Suppressor macrophage (primary cell): Measurements from ENCODE around the gene CACNA1B.
"Not testable (repeated sequence)": the region's sequence is repeated elsewhere in the genome, so short reads cannot be mapped to it uniquely, and the experiment has no call there.

Experiments
- DNase-seq, 4 experiments: peaks; one replicate each; pipeline ENCODE4 v3.0.0-alpha.2; 2020 to 2022

The CACNA1B gene

GRCh38 chr9:138075961-138076649 is 198.5 kb downstream of the CACNA1B start:
- DNase-seq = no peak

GRCh38 chr9:138076650-138077009 is 199.0 kb downstream of the CACNA1B start:
- DNase-seq = no peak

GRCh38 chr9:138077126-138077525 is 199.5 kb downstream of the CACNA1B start:
- no peak for DNase-seq

GRCh38 chr9:138077898-138078540 is 200.4 kb downstream of the CACNA1B start:
- no peak for DNase-seq

- DNase-seq = no peak
These were observed 201.3 kb downstream of the CACNA1B start for GRCh38 chr9:138078846-138079245.

GRCh38 chr9:138080979-138081378 is 203.4 kb downstream of the CACNA1B start:
- no peak for DNase-seq

- DNase-seq = no peak
These were observed 205.5 kb downstream of the CACNA1B start for GRCh38 chr9:138082918-138083636.

- DNase-seq = no peak
These were observed 206.3 kb downstream of the CACNA1B start for GRCh38 chr9:138083873-138084272.

GRCh38 chr9:138085568-138085967 is 208.0 kb downstream of the CACNA1B start:
- DNase-seq = no peak

- not testable (repeated sequence) for DNase-seq
These were observed 214.5 kb downstream of the CACNA1B start for GRCh38 chr9:138092057-138092456.

- DNase-seq = no peak
These were observed 216.4 kb downstream of the CACNA1B start for GRCh38 chr9:138094028-138094427.

GRCh38 chr9:138095813-138096518 is 218.4 kb downstream of the CACNA1B start:
- peak in 1 of 4 experiments; percentile 1 for DNase-seq

- no peak for DNase-seq
These were observed 218.9 kb downstream of the CACNA1B start for GRCh38 chr9:138096519-138096845.

- DNase-seq = no peak
These were observed 220.0 kb downstream of the CACNA1B start for GRCh38 chr9:138097501-138097991.

- no peak for DNase-seq
These were observed 220.7 kb downstream of the CACNA1B start for GRCh38 chr9:138098116-138098907.

GRCh38 chr9:138098908-138099791 is 221.6 kb downstream of the CACNA1B start:
- DNase-seq = no peak

GRCh38 chr9:138099803-138100598 is 222.4 kb downstream of the CACNA1B start:
- no peak for DNase-seq

GRCh38 chr9:138100711-138101350 is 223.2 kb downstream of the CACNA1B start:
- DNase-seq = peak in 1 of 4 experiments; percentile 2

- no peak for DNase-seq
These were observed 224.1 kb downstream of the CACNA1B start for GRCh38 chr9:138101444-138102234.
